DND-41 (cell line): ENCODE data around the gene RPS27L.

Experiments used
- EZH2 ChIP-seq: IDR thresholded peaks from 3 replicates; pipeline ENCODE4 v1.6.1; 2012; ENCODE audit warnings: borderline replicate concordance, low read depth, mild to moderate bottlenecking, moderate library complexity, low read length, inconsistent platforms; ENCODE audit not compliant: severe bottlenecking
- TF ChIP-seq, protein P1 (sequence below): IDR thresholded peaks from 2 replicates; pipeline ENCODE4 v1.5.1; 2012; ENCODE audit warnings: borderline replicate concordance, low read length, moderate library complexity, mild to moderate bottlenecking; ENCODE audit not compliant: poor library complexity, severe bottlenecking; ENCODE audit errors: extremely low read depth

DNA sequence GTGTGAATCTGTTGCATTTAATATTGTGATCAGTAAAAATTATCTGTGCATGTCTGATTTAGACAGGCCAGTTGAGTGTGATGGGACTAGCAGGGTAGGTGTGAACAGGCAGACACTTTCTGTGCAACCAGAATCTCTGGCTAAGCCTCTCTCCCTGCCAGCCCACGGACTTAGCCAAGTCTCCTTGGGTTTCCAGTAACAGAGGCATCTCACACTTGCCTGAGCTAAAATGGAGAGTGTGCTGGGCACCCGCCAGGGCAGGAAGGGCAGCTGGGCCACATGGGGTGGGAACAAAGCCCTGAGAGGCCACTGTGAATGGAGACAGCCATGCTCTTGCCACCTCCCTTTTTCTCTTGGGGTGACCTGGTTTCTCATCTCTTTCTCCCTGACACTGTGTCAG, 12.5 kb upstream of the RPS27L start:
- TF ChIP-seq, protein P1, sequence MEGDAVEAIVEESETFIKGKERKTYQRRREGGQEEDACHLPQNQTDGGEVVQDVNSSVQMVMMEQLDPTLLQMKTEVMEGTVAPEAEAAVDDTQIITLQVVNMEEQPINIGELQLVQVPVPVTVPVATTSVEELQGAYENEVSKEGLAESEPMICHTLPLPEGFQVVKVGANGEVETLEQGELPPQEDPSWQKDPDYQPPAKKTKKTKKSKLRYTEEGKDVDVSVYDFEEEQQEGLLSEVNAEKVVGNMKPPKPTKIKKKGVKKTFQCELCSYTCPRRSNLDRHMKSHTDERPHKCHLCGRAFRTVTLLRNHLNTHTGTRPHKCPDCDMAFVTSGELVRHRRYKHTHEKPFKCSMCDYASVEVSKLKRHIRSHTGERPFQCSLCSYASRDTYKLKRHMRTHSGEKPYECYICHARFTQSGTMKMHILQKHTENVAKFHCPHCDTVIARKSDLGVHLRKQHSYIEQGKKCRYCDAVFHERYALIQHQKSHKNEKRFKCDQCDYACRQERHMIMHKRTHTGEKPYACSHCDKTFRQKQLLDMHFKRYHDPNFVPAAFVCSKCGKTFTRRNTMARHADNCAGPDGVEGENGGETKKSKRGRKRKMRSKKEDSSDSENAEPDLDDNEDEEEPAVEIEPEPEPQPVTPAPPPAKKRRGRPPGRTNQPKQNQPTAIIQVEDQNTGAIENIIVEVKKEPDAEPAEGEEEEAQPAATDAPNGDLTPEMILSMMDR: no peak
- no peak for TF ChIP-seq EZH2
